GM10248 (cell line): ENCODE results near the gene PRRT3.
"Not testable (repeated sequence)": the region's sequence is repeated elsewhere in the genome, so short reads cannot be mapped to it uniquely, and the experiment has no call there.

ENCODE experiments used
- CTCF ChIA-PET: fragments of 300-600 bp; sonication (Branson Sonifier 250); formaldehyde crosslinking; extraction: SDS; loops from one replicate; lab custom pipeline; 2021; ENCODE audit warnings: antibody characterized with exemption; lab: Yijun Ruan, JAX
- POLR2A ChIA-PET: fragments of 350-650 bp; sonication (Branson Sonifier 250); formaldehyde crosslinking; extraction: SDS; loops from one replicate; lab custom pipeline; 2020; ENCODE audit warnings: antibody characterized with exemption; lab: Yijun Ruan, JAX
- DNase-seq: peaks from one replicate; pipeline ENCODE4 v3.0.0; 2012; ENCODE audit errors: extremely low spot score
- CTCF ChIP-seq: IDR thresholded peaks from 2 replicates; pipeline ENCODE4 v1.5.1; 2012; ENCODE audit warnings: mild to moderate bottlenecking, low read depth; ENCODE audit errors: extremely low read depth, missing control alignments, control extremely low read depth

Gene PRRT3

GRCh38 chr3:9897408-9898372, 54.5 kb downstream of the PRRT3 start:
- no peak for TF ChIP-seq CTCF
- ChIA-PET CTCF (interaction anchor here (1.0 to 1.5 kb wide), 3 partner anchors 13 to 35 kb away, joined by 3 to 4 read pairs (median 3); no protein-coding TSS in a partner anchor), POLR2A (no interaction called here)
- no peak for DNase-seq

DNA sequence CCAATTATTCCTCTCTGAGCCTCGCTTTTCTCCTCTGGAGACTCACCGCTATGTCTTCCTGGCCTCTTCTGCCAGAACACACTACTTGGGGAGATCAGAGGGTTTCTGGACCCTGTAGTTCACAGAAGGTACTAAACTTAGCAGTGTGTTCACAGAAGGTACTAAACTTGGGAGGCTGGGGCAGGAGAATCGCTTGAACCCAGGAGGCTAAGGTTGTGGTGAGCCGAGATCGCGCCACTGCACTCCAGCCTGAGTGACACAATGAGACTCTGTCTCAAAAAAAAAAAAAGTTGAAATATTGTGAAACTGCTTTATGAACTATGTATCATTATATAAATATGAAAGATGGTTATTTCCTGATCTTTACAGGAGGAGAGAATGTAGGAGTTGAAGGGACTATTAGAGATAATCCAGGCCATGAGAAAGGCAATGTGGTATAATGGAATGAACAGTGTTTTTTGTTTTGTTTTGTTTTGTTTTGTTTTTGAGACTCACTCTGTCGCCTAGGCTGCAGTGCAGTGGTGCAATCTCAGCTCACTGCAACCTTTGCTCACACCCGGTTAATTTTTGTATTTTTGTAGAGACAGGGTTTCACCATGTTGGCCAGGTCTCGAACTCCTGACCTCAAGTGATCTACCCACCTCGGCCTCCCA, 55.3 kb downstream of the PRRT3 start:
- CTCF ChIA-PET = interaction anchor here (1.1 to 1.5 kb wide), 2 partner anchors 34 to 36 kb away, joined by 3 to 4 read pairs; no protein-coding TSS in a partner anchor
- POLR2A ChIA-PET, DNase-seq: not testable (repeated sequence)

- POLR2A ChIA-PET, DNase-seq: not testable (repeated sequence)
- CTCF ChIA-PET = interaction anchor here (1.1 to 2.5 kb wide), 2 partner anchors 15 to 37 kb away, joined by 3 to 9 read pairs; partner anchors contain the start of gene CRELD1
Measured at GRCh38 chr3:9895715-9896114, 56.5 kb downstream of the PRRT3 start.
